ENCODE measurements around the gene ANKRD22. TPM values are rescaled to one million over a fixed set of nuclear protein-coding genes. Genes with fewer than 3 reads are reported as not detected.

The ANKRD22 gene
- total and polyA plus RNA-seq, 2 of the 8 experiments (the other 6 are each of a cell fraction or from before 2014, with no cell fraction given): 0.68 TPM; not detected in 1

GRCh38 chr10:88793712-88794299, 57.8 kb downstream of the ANKRD22 start:
- Histone ChIP-seq H3K9ac (replicated peaks in 1 of 4; ENCODE audit: extremely low read depth in 1 of 4, low read depth in 3 of 4, low read length in 3 of 4) (no peak overlapping the region), H3K23me2 (ENCODE audit: low read depth, low read length) (no peaks in the 10 kb centered on the region), H3K18ac (ENCODE audit: extremely low read depth, low read length) (no peak overlapping the region), H3K14ac (ENCODE audit: insufficient read length) (no peak overlapping the region), H2AFZ (ENCODE audit: low read length) (no peak overlapping the region), H3K79me2 (ENCODE audit: control insufficient read depth in 1 of 2, insufficient read depth in 2 of 2, low read length in 2 of 2) (no peaks in the 10 kb centered on the region), H3K4me2 (ENCODE audit: insufficient read depth in 1 of 2, low read depth in 2 of 2, low read length in 2 of 2) (no peak overlapping the region), H3K56ac (replicated peaks; ENCODE audit: insufficient read length, low read depth, low read length) (no peak overlapping the region), H2BK15ac (ENCODE audit: low read length) (no peak overlapping the region), H4K5ac (ENCODE audit: insufficient read length, low read depth, low read length) (no peak overlapping the region), H2BK12ac (ENCODE audit: low read depth, low read length) (no peak overlapping the region), H3K79me1 (ENCODE audit: low read depth, low read length) (no peaks in the 10 kb centered on the region), H3K4me3 (ENCODE audit: extremely low read depth in 1 of 4, insufficient read depth in 2 of 4, low read depth in 3 of 4, low read length in 4 of 4) (no peak overlapping the region), H2AK5ac (ENCODE audit: low read depth, low read length) (no peak overlapping the region), H3K4ac (replicated peaks; ENCODE audit: insufficient read length, low read depth, low read length) (no peak overlapping the region), H2BK5ac (ENCODE audit: low read depth, low read length) (no peak overlapping the region), H2BK20ac (ENCODE audit: low read length) (no peak overlapping the region), H3K36me3 (ENCODE audit: control insufficient read depth in 2 of 4, insufficient read depth in 4 of 4, low read length in 3 of 4) (no peaks in the 10 kb centered on the region), H4K91ac (replicated peaks; ENCODE audit: insufficient read length, low read length) (no peak overlapping the region), H3K9me3 (ENCODE audit: insufficient read depth in 2 of 2, low read depth in 1 of 2, low read length in 1 of 2) (no peaks in the 10 kb centered on the region), H3K27ac (ENCODE audit: low read depth, low read length) (no peak overlapping the region), H3K4me1 (replicated peaks in 1 of 4; ENCODE audit: control insufficient read depth in 3 of 4, insufficient read depth in 4 of 4, low read length in 3 of 4) (no peaks in the 10 kb centered on the region), H3K23ac (ENCODE audit: insufficient read length) (no peak overlapping the region), H4K20me1 (replicated peaks in 1 of 2; ENCODE audit: control insufficient read depth in 1 of 2, insufficient read depth in 2 of 2, low read length in 2 of 2) (no peaks in the 10 kb centered on the region), H4K8ac (ENCODE audit: extremely low read depth, insufficient read depth, low read length) (no peak overlapping the region), H2BK120ac (replicated peaks; ENCODE audit: low read depth, low read length) (no peak overlapping the region), H3K27me3 (replicated peaks in 1 of 4; ENCODE audit: control insufficient read depth in 3 of 4, extremely low read depth in 1 of 4, insufficient read depth in 3 of 4, low read length in 3 of 4) (no peaks in the 10 kb centered on the region)
- ChIA-PET CTCF (ENCODE audit: partially characterized antibody) (interaction anchor here (0.6 to 1.4 kb wide), 8 partner anchors 11 to 1246 kb away, joined by 3 to 5 read pairs (median 3); no protein-coding TSS in a partner anchor), POLR2A (ENCODE audit: partially characterized antibody) (interaction anchor here (0.9 kb wide), 1 partner anchor 66 kb away, joined by 3 read pairs; no protein-coding TSS in a partner anchor)
- DNase-seq (ENCODE audit: low read depth in 1 of 2, low spot score in 2 of 2): no peak
- WGBS, 2 experiments (ENCODE audit: extremely low coverage in 1 of 2, insufficient coverage in 1 of 2, insufficient read length in 1 of 2, insufficient replicate concordance in 2 of 2, low coverage in 1 of 2, low lambda C conversion rate in 2 of 2, missing lambda C conversion rate in 1 of 2): 74% methylated on average over 2 of the region's 2 CpGs; no CpG with 5 or more reads in 1 of the 2 experiments
- no peak for FAIRE-seq
- TF ChIP-seq, protein P1, sequence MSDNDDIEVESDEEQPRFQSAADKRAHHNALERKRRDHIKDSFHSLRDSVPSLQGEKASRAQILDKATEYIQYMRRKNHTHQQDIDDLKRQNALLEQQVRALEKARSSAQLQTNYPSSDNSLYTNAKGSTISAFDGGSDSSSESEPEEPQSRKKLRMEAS (IDR thresholded peaks at IDR 0.05): no peak
- TF ChIP-seq MAFK (IDR thresholded peaks at IDR 0.05; ENCODE audit: low read depth, low read length) (no peak), ZNF274 (IDR thresholded peaks at IDR 0.05; ENCODE audit: borderline replicate concordance, extremely low read depth, low read length) (no peak), EGR1 (IDR thresholded peaks at IDR 0.05; ENCODE audit: borderline replicate concordance, low read depth, low read length) (no peak), FOSL1 (IDR thresholded peaks at IDR 0.05; ENCODE audit: insufficient read depth, low read depth, low read length) (no peak), ASH2L (IDR thresholded peaks at IDR 0.05; ENCODE audit: low read length) (no peak), JUND (IDR thresholded peaks at IDR 0.05; ENCODE audit: low read length) (no peak), NANOG (IDR thresholded peaks at IDR 0.05; ENCODE audit: insufficient read depth, low read depth, low read length, poor library complexity, severe bottlenecking) (no peak), CHD1 (IDR thresholded peaks at IDR 0.05; ENCODE audit: low read depth, low read length) (no peak), SP4 (IDR thresholded peaks at IDR 0.05; ENCODE audit: low read length) (no peak), YY1 (IDR thresholded peaks at IDR 0.05; ENCODE audit: low read depth, low read length) (no peak), TCF12 (IDR thresholded peaks at IDR 0.05; ENCODE audit: low read depth, low read length) (no peak), SRF (IDR thresholded peaks at IDR 0.05; ENCODE audit: low read depth, low read length) (no peak), GTF2F1 (IDR thresholded peaks at IDR 0.05; ENCODE audit: borderline replicate concordance, low read depth, low read length) (no peak)
